ENCODE measurements around the gene PRXL2B.

PRXL2B gene

DNA sequence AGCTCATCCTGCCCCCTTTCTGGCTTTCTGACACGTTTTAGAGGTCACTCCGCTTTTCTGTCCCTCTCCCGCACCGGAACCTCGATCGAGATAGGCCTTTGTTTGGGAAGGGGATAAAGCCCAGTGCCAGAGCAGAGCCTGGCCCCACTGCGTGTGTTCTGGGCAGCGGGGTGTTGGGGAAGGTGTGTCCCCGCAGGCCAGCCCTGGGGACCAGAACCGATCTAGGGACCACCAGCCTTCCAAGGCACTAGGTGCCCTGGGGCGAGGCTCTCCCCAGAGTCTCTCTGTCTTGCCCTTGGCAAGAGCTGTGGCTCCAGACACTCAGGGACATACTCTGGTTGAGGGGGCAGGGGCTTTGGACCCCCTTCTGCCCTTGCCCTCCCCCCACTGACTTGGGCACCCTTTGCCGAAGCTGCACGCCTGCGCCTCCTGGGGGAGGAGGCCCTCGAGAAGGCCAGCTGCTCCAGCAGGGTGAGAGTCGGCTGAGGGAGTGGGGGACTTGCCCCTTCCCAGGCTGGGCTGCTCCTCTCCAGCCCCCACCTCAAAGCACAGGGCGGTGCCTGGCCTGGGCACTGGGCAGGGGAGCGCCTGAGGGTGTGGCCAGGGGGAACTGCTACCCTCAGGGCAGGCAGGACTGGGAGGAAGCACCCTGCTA lies 16.4 kb downstream of the PRXL2B start:
- DNase-seq = no peak

DNA sequence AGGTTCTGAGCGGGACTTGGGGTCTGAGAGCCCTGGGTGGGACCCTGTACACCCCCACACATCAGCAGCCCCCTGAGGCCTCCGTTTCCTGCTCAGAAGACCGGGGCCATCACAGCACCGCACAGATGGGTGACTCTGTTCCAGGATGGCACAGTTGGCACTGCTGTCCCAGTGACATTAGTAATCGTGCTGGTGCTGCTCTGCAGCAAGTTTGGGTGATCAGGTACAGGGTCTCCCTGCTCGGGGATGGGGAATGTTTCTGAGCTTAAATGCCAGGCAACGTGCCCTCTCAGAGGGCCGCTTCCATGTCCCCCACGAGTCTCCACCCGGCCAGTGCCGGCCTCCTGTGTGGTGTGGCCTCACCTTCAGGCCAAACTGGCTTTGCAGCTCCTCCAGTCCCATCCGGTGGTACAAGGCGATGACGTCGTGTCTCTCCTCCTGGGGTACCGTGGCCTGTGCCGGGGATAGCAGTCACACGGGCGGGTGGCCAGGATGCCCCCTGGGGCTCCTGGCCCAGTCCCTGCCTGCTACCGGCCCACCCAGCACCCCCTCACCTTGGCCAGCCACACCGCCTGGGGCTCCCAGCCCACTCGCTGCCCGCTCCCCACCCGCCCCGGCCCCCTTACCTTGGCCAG lies 17.1 kb downstream of the PRXL2B start:
- no peak for DNase-seq

DNA sequence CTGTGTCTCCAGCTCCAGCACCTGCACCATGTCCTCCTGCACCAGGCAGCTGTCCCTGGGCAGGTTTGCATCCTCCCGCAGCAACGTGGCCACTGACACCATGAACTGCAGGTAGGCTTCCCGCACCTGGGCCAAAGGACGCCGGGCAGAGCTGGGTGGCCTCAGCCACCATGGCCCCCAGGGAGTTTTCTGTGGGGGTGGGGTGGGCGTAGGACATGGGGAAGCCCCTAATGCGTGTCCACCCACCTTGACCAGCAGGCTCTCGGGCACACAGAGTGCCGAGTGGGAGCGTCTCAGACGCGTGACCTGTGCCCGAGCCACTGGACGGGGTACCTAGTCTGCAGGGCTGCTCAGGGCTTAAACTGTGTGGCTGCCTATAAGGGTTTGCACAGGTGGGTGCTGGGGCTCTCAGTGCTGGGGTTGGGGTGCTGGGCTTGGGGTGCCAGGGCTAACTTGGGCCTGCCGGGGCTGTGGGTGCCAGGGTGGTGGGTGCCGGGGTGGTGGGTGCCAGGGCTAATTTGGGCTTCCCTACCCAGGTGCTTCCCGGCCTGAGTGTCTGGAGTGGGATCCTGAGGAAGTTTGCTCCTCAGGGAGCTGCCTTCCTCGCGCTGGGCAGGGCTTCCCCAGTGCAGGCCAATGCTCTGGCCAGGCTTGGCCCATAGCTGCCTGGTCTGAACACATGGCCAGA lies 17.7 kb downstream of the PRXL2B start:
- no peak for DNase-seq

DNA sequence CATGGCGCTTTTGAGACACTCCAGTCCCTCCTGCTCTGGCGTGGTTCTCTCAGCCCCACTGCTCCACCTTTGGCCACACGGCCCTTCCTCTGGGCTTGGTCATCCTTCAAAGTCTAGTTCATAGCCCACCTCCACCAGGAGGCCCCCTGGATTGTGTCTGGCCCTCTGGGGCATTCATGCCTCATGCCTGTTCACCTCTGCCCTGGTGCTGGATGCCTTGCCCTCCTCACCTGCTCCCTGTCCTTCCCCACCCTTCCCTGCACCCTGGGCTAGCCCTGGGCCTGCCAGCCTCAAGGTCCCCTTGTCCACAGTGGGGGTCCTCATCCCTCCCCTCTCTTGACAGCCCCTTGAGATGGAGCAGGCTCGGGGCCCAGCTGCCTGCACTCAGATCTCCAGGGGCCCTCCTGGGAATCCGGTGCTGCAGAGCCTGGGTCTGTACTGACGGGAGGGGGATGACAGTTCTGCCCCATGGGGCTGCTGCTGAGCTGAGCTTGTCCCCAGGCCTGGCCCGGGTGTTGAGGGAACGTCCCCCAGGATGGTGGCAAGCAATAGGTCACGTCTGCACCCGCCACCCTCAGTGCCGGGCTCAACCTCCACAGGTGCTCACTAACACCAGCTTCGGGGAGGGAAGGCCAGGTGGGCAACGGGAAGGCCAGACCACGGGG lies 18.4 kb downstream of the PRXL2B start:
- DNase-seq = no peak

DNA sequence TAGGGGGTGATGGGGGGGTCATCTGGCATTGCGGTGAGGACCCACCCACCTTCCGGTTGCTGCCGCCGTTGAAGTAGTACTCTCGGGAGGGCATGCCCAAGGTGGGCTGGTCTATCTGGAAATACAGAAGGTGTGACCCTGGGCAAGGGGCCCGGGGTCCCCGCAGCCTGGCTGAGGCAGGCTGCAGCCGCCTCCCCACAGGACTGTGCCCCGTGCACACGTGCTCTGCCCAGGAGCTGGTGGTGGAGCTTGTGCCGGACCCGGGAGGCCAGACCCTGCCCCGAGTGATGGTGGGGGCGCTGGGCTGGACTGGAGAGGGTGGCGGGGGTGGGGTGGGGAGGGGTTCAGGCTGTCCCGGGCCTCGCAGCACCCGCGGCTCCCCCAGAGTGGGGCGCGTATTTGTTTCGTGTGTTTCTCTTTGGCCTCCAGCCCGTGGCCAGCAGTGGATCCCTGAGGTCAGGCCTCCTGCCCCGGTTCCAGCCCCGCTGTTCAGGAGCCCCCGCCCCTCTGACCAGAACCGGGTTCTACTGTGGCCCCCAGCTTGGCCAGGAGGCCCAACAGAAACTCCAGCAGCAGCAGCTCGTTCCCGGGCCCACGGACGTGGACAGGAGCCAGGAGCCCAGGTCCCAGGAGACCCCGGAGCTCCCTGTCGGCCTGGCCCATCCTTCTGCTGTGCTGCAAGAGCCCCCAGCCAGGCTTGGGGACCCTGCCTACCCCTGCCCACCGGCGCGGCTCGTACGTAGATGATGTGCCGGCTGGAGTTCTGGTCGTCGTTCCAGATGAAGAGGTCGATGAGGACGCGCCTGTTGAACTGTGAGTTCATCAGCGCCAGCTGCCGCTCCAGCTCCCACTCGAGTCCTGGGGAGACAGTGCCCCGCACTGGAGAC lies 19.2 kb downstream of the PRXL2B start:
- no peak for DNase-seq

DNA sequence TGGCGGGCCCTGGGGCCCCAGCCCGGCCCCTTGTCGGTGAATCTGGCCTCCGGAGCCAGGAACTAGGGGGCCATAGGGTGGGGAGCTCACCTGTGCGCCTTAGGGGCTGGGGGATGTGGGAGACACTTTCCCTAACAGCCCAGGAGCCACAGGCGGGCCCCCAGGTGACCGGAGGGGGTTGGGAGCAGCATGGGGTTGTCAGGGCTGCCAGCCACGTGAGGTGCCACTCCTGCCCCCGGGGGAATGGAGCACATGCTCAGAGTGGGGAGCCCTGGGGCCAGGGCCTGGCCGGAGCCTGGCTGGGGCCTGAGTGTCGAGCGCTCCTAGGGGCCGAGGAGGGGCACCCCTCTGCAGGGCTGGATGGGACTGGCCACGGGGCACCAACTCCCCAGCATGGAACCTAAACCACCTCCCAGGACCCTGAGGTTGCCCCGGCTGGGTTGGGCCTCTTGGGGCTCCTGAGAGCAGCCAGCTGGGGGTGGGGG lies 19.9 kb downstream of the PRXL2B start:
- no peak for DNase-seq

DNA sequence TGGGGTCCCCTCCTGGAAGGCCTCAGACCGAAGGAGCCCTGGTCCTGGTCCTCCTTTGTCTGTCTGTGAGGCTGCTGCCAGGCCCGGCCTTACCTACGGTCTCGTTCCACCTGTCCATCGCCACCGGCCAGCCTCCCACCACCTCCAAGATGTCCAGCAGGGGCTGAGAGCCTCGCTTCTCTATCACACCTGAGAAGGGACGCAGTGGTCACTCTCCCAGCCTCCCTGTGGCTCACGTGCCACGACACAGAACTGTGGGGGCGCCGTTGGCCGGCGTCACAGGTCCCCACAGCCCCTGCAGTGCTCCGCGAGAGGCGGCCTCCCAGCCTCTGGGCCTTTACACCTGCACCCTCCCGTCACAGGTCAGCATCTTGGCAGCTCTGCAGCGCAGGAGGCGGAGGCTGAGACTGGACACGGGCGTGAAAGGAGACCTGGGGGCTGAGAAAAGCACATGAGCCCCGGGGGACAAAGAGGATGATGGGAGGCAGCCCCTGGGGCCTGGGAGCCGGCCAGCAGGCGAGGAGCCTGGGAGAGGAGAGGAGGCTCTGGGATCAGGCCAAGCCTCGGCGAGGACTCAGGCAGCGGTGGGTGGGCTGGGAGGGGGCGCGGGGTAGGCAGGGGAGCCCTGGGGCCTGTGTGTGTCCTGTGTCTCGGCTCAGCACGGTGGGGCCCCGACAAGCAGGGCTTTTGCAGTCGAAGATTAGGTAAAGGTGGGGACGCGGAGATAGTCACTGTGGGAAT lies 20.5 kb downstream of the PRXL2B start:
- no peak for DNase-seq

DNA sequence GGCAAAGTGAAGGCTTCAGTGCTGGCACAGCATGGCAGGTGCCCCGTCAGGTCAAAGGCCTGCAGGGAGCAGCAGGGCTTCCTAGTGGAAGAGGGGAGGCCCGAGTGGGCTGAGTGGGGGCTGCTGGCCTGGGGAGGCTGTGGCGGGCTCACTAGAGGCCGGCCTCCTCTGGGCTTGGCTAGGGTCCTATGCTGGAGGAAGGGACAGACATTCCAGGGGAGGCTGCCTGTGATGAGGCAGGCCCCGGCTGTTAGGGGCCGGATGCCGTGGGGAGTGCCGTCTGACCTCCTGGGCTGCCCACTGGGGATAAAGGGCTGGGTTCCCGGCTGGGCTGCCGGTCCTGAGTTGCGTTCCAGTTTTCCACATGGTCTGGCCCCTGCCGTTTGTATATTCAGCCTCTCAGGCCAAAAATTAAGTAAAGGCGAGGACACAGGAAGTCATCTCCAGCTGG lies 21.1 kb downstream of the PRXL2B start:
- no peak for DNase-seq

DNA sequence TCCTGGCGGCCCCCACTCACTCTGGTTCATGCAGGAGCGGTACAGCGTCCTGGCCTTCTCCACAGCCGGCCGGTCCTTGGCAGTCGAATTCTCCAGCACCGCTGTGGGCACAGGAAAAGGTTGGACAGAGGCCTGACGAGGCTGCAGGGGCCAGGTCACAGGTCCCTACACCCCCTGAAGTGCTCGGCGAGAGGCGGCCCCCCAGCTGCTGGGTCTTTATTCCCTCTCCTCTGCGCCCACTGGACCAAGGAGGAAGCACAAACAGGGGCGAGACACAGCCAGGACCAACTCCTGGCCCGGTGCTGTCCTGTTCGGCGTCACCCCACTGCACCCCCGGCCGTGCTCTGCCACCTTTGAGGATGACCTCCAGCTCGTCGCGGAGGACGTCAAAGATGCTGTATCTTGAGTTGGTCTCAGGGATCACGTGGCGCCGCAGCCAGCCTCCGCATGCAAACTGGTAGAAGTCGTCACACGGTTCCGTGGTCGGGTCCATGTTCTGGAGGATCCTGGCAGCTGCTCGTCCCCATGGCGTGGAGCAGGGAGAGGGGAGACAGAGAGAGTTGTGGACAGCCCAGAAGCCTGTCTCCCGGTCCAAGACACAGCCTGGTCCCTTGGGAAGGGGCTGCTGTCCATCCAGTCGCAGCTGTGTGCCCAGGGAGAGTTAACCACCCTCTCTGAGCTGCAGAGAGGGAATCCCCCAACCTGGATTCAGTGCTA lies 22.9 kb downstream of the PRXL2B start:
- DNase-seq = no peak

DNA sequence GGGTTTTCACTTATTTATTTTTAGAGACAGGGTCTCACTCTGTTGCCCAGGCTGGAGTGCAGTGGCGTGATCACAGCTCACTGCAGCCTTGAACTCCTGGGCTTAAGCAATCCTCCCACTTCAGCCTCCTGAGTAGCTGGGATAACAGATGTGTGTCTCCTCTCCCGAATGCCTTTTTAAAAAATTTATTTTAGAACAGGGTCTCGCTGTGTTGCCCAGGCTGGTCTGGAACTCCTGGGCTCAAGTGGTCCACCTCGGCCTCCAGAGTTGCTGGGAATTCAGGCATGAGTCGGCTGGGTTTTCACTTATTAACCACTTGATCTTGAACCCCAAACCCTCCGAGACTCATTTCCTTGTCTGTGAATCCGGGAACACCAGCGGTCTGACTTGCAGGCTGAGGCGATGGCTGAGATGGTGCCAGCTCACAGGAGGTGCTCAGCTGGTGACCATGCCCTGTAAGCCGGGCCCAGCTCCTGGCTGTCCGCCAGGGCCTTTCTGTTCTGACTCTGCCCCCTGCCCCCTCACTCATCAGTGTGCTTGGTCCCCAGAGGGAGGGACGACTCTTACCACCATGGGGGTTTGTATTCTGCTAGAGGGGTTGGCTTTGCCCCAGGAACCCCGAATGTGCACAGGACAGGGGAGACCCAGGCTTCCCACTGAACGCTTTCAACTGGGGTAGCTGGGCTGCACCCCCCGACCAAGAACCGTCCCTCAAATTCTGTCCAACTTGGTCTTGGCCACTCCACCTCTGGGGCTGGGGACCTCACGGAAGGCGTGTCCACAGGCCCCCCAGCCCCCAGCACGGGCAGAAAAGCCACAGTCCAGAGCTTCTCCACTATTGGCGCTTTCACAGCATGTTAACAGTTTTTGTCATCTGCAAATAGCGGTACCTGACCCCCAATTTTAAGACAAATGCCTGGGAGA lies 23.7 kb downstream of the PRXL2B start:
- DNase-seq = no peak

DNA sequence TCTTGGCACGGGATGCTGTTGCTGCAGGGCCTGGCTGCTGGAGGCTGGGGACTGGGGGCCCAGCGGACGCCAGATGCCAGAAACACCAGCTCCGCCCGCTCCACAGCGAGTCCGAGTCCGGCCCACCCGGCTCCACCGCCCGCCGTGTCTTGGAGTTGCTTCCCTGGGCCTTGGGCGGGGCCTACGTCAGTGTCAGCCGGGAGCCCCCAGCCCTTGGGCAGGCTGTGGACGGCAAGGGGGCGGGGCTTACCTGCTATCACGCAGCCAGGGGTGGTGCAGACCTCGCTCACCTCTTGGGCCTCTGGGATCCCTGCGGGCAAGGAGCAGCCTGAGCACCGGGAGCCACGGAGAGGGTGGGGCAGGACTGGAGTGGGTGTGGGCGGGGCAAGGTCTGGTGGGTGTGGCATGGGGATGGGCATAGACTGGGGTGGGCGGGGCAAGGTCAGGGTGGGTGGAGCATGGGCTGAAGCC lies 24.5 kb downstream of the PRXL2B start:
- DNase-seq = no peak

DNA sequence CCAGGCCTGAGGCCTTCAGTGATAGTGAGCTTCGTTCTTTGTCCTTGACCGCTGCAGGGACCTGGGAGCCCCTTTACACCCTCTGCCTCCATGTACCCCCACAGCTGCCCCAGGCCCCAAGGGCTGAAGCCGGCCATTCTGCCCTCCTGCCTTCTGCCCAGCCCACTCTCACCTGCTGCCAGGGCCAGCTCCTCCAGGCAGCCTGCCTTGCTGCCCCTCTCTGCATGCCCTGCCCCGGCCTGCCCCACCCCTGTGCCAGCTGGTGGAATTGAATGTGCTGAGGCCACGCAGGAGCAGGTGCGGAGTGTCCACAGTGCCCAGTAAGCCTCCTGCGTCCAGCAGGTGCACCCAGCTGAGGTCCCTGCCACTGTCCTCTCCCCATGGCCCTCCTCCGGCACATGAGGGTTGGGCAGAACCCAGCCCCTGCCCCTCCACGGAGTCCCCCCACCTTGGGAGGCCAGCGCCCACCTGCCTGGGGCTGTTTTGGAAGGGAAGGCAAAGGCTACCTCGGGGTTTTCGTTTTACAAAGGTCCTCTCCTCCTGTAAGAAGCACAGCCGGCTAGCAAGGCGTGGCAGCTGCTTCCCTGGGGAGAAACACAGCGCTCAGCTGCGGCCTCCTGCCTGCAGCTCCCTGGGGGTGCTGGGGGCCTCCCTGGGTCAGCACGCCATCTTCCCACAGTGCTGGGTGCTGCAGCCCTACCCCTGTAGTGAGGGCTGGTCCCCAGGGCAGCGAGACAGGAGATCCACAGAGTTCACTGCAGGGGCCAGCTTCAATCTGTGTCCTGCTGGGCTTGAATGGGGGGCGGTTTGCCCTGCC lies 25.3 kb downstream of the PRXL2B start:
- no peak for DNase-seq

DNA sequence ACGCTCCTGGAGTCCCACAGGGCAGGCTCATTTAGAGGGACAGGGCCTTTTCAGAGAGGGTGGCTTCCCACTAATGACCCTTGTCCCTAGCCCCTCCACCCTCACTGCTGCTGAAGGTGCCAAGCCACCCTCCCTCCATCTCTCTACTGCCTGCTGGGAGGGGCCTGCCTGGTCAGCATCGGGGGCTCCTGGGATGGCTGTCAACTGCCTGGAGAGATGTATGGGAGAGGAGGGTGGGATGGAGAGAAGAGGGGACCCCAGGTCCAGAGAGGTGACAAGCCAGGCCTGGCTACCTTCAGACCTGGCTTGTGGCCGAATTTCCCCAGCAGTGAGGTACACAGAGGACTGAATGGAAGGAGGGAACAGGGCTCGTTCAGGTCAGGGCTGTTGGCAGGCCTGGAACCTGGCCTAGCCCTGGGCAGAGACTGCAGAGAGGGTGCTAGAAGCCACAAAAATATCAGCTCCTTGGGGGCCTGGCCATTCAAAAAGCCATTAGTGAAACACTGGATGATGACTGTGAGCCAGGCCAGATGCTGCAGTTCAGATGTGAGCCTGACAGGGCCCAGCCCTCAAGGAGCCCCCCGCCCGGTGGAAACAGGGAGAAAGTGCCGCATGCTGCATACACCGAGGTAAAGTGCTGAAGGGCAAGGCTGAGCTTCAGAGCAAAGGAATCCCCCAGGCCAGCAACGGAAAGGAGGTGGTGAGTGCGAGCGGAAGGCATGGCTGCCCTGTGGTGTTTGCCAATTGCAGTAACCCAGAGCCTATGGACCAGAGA lies 26.2 kb downstream of the PRXL2B start:
- no peak for DNase-seq

DNA sequence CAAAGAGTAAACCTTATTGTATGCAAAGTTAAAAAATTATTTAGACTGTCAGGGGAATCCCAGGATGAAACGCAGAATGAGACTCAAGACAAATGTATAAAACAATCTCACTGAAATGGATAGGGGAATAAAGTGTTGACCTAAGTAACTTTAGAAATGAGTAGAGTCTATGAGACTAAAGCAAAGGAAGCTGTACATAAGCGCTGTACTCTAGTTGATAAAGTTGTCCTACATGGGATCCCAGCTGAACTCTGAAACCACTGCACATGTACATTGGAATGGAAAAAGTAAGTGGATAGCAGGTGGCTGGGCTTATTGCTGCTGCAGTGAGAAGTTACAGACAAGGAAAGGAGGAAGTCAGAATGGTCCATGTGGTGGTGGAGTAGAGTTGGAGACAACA lies 27.6 kb downstream of the PRXL2B start:
- DNase-seq = no peak

DNA sequence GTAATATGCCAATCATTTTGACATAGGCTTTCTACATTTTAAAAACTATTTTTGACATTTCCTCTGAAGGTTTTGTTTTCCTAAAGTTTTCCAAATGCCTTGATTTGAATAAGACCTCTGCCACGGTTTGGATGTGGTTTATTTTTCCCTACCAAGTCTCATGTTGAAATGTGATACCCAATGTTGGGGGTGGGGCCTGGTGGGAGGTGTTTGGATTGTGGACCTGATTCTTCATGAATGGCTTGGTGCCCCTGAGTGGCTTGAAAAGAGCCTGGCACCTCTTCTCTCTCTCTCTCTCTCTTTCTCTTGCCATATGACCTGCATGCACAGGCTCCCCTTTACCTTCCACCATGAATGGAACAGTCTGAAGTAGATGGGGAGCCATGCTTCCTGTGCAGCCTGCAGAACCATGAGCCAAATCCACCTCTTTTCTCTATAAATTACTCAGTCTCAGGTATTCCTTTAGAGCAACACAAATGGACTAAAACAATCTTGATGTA lies 31.4 kb downstream of the PRXL2B start:
- no peak for DNase-seq

DNA sequence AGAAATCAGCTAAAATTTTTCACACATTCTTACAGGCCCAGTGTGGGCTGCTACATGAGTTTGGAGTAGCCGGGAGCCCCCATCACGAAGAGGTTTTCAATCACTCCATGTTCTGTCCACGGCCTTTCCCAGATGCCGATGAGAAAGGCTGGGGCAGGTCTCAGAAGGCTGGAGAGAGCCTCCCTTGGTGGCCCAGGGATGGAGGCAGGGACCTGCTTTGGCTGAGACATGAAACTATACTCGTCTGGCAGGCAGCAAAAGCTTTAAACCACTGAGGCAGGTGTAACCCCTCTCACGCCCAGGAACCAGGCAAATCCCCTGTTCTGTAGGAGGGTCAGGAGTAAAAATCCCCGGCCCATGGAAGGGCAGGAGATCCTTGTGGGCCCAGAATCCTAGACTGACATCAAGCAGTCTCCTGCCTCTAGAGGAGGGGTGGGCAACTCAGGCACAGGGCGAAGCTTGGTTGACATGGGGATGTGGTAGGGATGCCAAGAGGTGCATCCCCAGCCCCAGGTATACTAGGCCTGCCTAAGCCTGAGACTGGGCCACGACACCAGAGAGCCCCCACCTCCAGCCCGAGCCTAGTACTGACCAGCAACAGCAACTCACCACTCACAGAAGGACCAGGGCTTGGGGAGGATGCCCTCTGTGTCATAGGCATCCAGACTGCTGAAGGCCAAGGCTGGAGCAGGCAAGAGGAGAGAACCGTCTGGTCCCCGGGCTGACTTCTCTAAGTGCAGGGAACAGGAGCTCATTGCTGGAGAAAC lies 37.2 kb downstream of the PRXL2B start:
- no peak for DNase-seq

DNA sequence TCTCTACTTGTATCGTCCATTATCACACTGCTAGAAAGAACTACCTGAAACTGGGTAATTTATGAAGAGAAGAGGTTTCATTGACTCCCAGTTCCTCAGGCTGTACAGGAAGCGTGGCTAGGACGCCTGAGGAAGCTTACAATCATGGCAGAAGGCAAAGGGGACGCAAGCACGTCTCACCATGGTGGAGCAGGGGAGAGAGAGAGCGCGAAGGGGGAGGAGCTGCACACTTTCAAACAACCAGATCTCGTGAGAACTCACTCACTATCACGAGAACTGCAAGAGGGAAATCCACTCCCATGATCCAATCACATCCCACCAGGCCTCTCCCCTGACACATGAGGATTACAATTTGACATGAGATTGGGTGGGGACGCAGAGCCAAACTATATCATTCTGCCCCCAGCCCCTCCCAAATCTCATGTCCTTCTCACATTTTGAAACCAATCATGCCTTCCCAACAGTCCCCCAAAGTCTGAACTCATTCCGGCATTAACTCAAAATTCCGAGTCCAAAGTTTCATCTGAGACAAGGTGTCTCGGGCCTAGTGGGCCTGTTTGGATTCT lies 38.2 kb downstream of the PRXL2B start:
- no peak for DNase-seq
